Measurements from ENCODE around the gene GOPC. TPM values are rescaled to one million over a fixed set of nuclear protein-coding genes. Genes with fewer than 3 reads are reported as not detected.

GOPC gene
- total RNA-seq, 1 donor from 2014 or later: 19.5 TPM

DNA sequence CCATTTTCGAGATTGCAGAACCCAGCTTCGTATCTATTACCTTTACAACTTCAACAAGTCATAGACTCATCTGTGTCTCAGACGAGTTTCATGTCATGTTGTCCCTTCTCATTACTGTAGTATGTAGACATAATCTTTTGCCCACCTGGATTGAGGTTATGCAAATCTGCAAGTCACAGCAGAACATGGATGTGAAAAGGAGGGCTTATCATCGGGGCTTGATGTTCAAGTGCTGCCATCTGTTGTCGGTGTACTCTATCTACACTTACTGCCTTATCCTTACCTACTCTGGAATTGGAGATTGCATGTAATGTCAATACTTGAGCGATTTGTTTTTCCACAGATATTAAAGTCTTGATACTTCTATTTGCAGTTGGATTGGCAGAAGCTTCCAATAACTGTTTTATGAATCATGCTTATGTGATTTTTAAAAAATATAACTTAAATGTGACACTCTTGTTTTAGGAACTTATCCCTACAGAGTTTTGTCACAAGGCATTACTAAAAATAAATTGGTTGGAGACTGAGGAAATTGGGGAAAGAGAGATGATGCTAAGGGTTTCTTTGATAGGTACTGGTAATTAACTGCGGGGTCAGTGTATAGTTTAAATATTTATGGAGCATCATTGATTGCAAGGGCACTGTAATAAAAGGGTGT lies 3.0 kb upstream of the GOPC start:
- Mint-ChIP-seq H3K27me3 (peaks cover 8% of the 10 kb centered on the region), H3K36me3 (ENCODE audit: low read depth) (peaks cover 9% of the 10 kb centered on the region), H3K4me1 (peaks cover 28% of the 10 kb centered on the region), H3K9me3 (no peaks in the 10 kb centered on the region), H3K27ac (no peak overlapping the region), H3K4me3 (peak overlapping the region; percentile 19)
- intact Hi-C loops (cut with micrococcal nuclease): loop anchor here (1.0 to 10.0 kb wide), 7 partner anchors 49 to 1470 kb away; partner anchors contain the start of gene FAM184A
- ChIA-PET CTCF (interaction anchor here (1.0 to 6.3 kb wide), 5 partner anchors 127 to 260 kb away, joined by 3 to 61 read pairs (median 4); no protein-coding TSS in a partner anchor), POLR2A (interaction anchor here (0.9 kb wide), 1 partner anchor 155 kb away, joined by 3 read pairs; no protein-coding TSS in a partner anchor)
- peak; percentile 72 for TF ChIP-seq CTCF (IDR thresholded peaks at IDR 0.05)
- ATAC-seq (ENCODE audit: low read depth): peak; percentile 25
- no peak for DNase-seq

- POLR2A ChIA-PET: no interaction called here
- intact Hi-C loops (cut with micrococcal nuclease): loop anchor here (2.0 to 10.0 kb wide), 9 partner anchors 13 to 1745 kb away; partner anchors contain the start of genes CEP85L, FAM184A, KPNA5 and MAN1A1
Observed at GRCh38 chr6:117603821-117604220, 1.5 kb upstream of the GOPC start.

GRCh38 chr6:117602899-117603588 lies 733 bp upstream of the GOPC start:
- ATAC-seq (ENCODE audit: low read depth): no peak
- POLR2A ChIA-PET: interaction anchor here (0.5 to 1.4 kb wide), 6 partner anchors 73 to 1503 kb away, joined by 3 to 9 read pairs (median 4); partner anchors contain the start of genes NT5DC1 and NUS1
- CTCF ChIA-PET: interaction anchor here (6.3 kb wide), 1 partner anchor 153 kb away, joined by 61 read pairs; no protein-coding TSS in a partner anchor
- peaks cover 5% of the 10 kb centered on the region for H3K27me3 Mint-ChIP-seq
- no peak for TF ChIP-seq CTCF (IDR thresholded peaks at IDR 0.05)
- peak overlapping the region; percentile 100 for H3K4me3 Mint-ChIP-seq
- H3K4me1 Mint-ChIP-seq: peaks cover 42% of the 10 kb centered on the region
- no peak for DNase-seq
- no peaks in the 10 kb centered on the region for H3K9me3 Mint-ChIP-seq
- intact Hi-C loops (cut with micrococcal nuclease): loop anchor here (1.0 to 10.0 kb wide), 11 partner anchors 14 to 1746 kb away; partner anchors contain the start of genes CEP85L, FAM184A, KPNA5 and MAN1A1
- H3K27ac Mint-ChIP-seq: peak overlapping the region; percentile 99
- peaks cover 22% of the 10 kb centered on the region for H3K36me3 Mint-ChIP-seq (ENCODE audit: low read depth)

More at GRCh38 chr6:117603821-117604220, 1.5 kb upstream of the GOPC start:
- Mint-ChIP-seq H3K27me3 (peaks cover 8% of the 10 kb centered on the region), H3K4me1 (peaks cover 39% of the 10 kb centered on the region), H3K27ac (no peak overlapping the region), H3K4me3 (no peak overlapping the region), H3K9me3 (no peaks in the 10 kb centered on the region), H3K36me3 (ENCODE audit: low read depth) (peaks cover 16% of the 10 kb centered on the region)
- TF ChIP-seq CTCF (IDR thresholded peaks at IDR 0.05): no peak
- ATAC-seq (ENCODE audit: low read depth) (no peak), DNase-seq (no peak)
- CTCF ChIA-PET: interaction anchor here (1.0 to 6.3 kb wide), 5 partner anchors 48 to 260 kb away, joined by 3 to 61 read pairs (median 4); no protein-coding TSS in a partner anchor

GRCh38 chr6:117601811-117602150 lies 530 bp downstream of the GOPC start:
- Mint-ChIP-seq H3K4me1 (peaks cover 46% of the 10 kb centered on the region), H3K27me3 (no peaks in the 10 kb centered on the region), H3K27ac (peak overlapping the region; percentile 99), H3K36me3 (ENCODE audit: low read depth) (peaks cover 33% of the 10 kb centered on the region), H3K9me3 (peaks cover 4% of the 10 kb centered on the region), H3K4me3 (peak overlapping the region; percentile 100)
- no peak for TF ChIP-seq CTCF (IDR thresholded peaks at IDR 0.05)
- POLR2A ChIA-PET: interaction anchor here (0.5 to 1.4 kb wide), 5 partner anchors 15 to 1501 kb away, joined by 3 to 9 read pairs (median 4); partner anchors contain the start of genes CEP85L, NT5DC1 and NUS1
- intact Hi-C loops (cut with micrococcal nuclease): loop anchor here (1.0 to 10.0 kb wide), 12 partner anchors 15 to 1747 kb away; partner anchors contain the start of genes CEP85L, FAM184A, KPNA5 and MAN1A1
- ATAC-seq (ENCODE audit: low read depth): no peak
- CTCF ChIA-PET: interaction anchor here (6.3 kb wide), 1 partner anchor 152 kb away, joined by 61 read pairs; no protein-coding TSS in a partner anchor
- DNase-seq: no peak
